ENCODE measurements around the gene GRID1.

DNA sequence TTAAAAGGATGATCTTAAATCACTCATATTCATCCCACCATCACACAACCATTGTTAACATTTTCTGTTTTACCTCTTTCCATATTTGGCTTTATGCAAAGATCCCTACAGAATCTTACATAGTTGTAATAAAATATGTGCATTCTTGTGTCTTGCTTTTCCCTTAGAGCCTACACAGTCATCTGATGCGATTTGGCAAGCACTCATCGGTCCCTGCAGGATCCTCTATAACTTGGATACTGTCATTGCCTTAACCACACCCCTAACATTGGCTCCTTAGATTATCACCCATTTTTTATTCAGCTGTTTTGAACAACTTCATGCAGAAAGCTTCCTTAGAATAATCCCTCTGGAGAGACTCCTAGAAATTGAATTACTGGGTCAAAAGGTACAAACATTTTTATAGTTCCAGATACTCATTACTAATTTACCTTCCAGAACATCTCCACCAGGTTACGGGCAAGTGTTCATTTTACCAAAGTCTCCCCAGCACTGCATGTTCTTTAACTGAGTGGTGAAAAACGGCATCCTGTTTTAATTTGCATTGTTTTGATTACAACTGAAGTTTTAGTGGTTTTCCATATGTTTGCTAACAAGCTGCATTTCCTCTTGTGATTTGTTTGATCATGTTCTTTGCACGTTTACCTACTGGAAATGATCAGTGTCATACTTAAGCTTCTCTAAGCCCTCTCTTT lies 268.3 kb downstream of the GRID1 start:
- TF ChIP-seq, protein P1, sequence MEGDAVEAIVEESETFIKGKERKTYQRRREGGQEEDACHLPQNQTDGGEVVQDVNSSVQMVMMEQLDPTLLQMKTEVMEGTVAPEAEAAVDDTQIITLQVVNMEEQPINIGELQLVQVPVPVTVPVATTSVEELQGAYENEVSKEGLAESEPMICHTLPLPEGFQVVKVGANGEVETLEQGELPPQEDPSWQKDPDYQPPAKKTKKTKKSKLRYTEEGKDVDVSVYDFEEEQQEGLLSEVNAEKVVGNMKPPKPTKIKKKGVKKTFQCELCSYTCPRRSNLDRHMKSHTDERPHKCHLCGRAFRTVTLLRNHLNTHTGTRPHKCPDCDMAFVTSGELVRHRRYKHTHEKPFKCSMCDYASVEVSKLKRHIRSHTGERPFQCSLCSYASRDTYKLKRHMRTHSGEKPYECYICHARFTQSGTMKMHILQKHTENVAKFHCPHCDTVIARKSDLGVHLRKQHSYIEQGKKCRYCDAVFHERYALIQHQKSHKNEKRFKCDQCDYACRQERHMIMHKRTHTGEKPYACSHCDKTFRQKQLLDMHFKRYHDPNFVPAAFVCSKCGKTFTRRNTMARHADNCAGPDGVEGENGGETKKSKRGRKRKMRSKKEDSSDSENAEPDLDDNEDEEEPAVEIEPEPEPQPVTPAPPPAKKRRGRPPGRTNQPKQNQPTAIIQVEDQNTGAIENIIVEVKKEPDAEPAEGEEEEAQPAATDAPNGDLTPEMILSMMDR (IDR thresholded peaks at IDR 0.05; ENCODE audit: low read length): no peak
- TF ChIP-seq EZH2 (IDR thresholded peaks at IDR 0.05; ENCODE audit: borderline replicate concordance, low read length): no peak
